SK-N-SH treated with all-trans-retinoic acid at 6 μM for 48 hours (cell line): ENCODE results near the gene BIN2.

ENCODE experiments used
- ATAC-seq: fragments of 200-7000 bp; cut with Tn5 transposase; 3 replicates; pipeline ENCODE4 v1.9.1; 2020; ENCODE audit warnings: mild to moderate bottlenecking, moderate library complexity
- ARNTL ChIP-seq: fragments of 450-650 bp; formaldehyde crosslinking; IDR thresholded peaks from 2 replicates; pipeline ENCODE4 v1.5.0; 2020; ENCODE audit warnings: low read depth, mild to moderate bottlenecking, moderate library complexity, borderline replicate concordance
- BACH2 ChIP-seq: fragments of 250-450 bp; sonication (Bioruptor Pico); IDR thresholded peaks from 2 replicates; pipeline ENCODE4 v1.9.0; 2021; ENCODE audit warnings: mild to moderate bottlenecking, borderline replicate concordance
- CSDC2 ChIP-seq: fragments of 250-450 bp; sonication (Bioruptor Pico); IDR thresholded peaks from 2 replicates; pipeline ENCODE4 v1.5.0; 2020; ENCODE audit warnings: mild to moderate bottlenecking, moderate library complexity
- CSRNP3 ChIP-seq: fragments of 250-450 bp; sonication (Bioruptor Pico); IDR thresholded peaks from 2 replicates; pipeline ENCODE4 v1.5.1; 2021; ENCODE audit warnings: mild to moderate bottlenecking, moderate library complexity
- GLIS3 ChIP-seq: fragments of 250-450 bp; sonication (Bioruptor Pico); IDR thresholded peaks from 2 replicates; pipeline ENCODE4 v1.5.0; 2020; ENCODE audit warnings: mild to moderate bottlenecking, moderate library complexity
- OSR1 ChIP-seq: fragments of 250-450 bp; sonication (Bioruptor Pico); IDR thresholded peaks from 2 replicates; pipeline ENCODE4 v1.8.0; 2022; ENCODE audit warnings: moderate library complexity, mild to moderate bottlenecking, inconsistent platforms
- PATZ1 ChIP-seq: fragments of 250-450 bp; sonication (Bioruptor Pico); IDR thresholded peaks from 2 replicates; pipeline ENCODE4 v1.8.0; 2020; ENCODE audit warnings: mild to moderate bottlenecking, moderate library complexity, borderline replicate concordance
- POU6F1 ChIP-seq: fragments of 250-450 bp; sonication (Bioruptor Pico); IDR thresholded peaks from 2 replicates; pipeline ENCODE4 v1.8.0; 2021; ENCODE audit warnings: low read depth, mild to moderate bottlenecking, moderate library complexity, borderline replicate concordance
- RARB ChIP-seq: fragments of 250-450 bp; sonication (Bioruptor Pico); IDR thresholded peaks from 2 replicates; pipeline ENCODE4 v1.8.0; 2021; ENCODE audit warnings: mild to moderate bottlenecking, moderate library complexity
- SNAI2 ChIP-seq: fragments of 250-450 bp; sonication (Bioruptor Pico); IDR thresholded peaks from 2 replicates; pipeline ENCODE4 v1.5.0; 2020; ENCODE audit warnings: mild to moderate bottlenecking, moderate library complexity
- TOX ChIP-seq: fragments of 250-450 bp; sonication (Bioruptor Pico); IDR thresholded peaks from 2 replicates; pipeline ENCODE4 v1.8.0; 2021; ENCODE audit warnings: mild to moderate bottlenecking, moderate library complexity, borderline replicate concordance
- TSHZ2 ChIP-seq: fragments of 250-450 bp; sonication (Bioruptor Pico); IDR thresholded peaks from 2 replicates; pipeline ENCODE4 v1.5.0; 2020; ENCODE audit warnings: mild to moderate bottlenecking, moderate library complexity
- ZC3H10 ChIP-seq: fragments of 250-450 bp; sonication (Bioruptor Pico); IDR thresholded peaks from 2 replicates; pipeline ENCODE4 v1.5.1; 2021; ENCODE audit warnings: mild to moderate bottlenecking, moderate library complexity
- ZFP3 ChIP-seq: fragments of 250-450 bp; sonication (Bioruptor Pico); IDR thresholded peaks from 2 replicates; pipeline ENCODE4 v1.5.0; 2020; ENCODE audit warnings: mild to moderate bottlenecking, moderate library complexity
- ZNF565 ChIP-seq: fragments of 450-650 bp; formaldehyde crosslinking; conservative IDR thresholded peaks from 2 replicates; pipeline ENCODE4 v1.5.0; 2020; ENCODE audit warnings: low read depth, mild to moderate bottlenecking, moderate library complexity
- ZNF70 ChIP-seq: fragments of 450-650 bp; formaldehyde crosslinking; IDR thresholded peaks from 2 replicates; pipeline ENCODE4 v1.5.0; 2020; ENCODE audit warnings: mild to moderate bottlenecking, moderate library complexity
- ZNF8 ChIP-seq: fragments of 450-650 bp; formaldehyde crosslinking; IDR thresholded peaks from 2 replicates; pipeline ENCODE4 v1.5.0; 2020; ENCODE audit warnings: mild to moderate bottlenecking, moderate library complexity

The BIN2 gene

GRCh38 chr12:51359851-51360250, 35.9 kb upstream of the BIN2 start:
- TF ChIP-seq SNAI2 (CRISPR knock-in tag) (no peak), POU6F1 (no peak), ARNTL (CRISPR knock-in tag) (no peak), OSR1 (no peak), ZFP3 (CRISPR knock-in tag) (no peak), BACH2 (CRISPR knock-in tag) (no peak), PATZ1 (CRISPR knock-in tag) (no peak), ZNF70 (CRISPR knock-in tag) (no peak), ZC3H10 (no peak), TOX (CRISPR knock-in tag) (no peak), CSRNP3 (CRISPR knock-in tag) (no peak), ZNF8 (CRISPR knock-in tag) (no peak), CSDC2 (CRISPR knock-in tag) (no peak), RARB (CRISPR knock-in tag) (no peak)
- ATAC-seq = no peak

GRCh38 chr12:51358496-51358895, 34.5 kb upstream of the BIN2 start:
- TF ChIP-seq PATZ1 (CRISPR knock-in tag) = no peak
- no peak for TF ChIP-seq BACH2 (CRISPR knock-in tag)
- TF ChIP-seq TSHZ2 (CRISPR knock-in tag) = no peak
- ATAC-seq = no peak

GRCh38 chr12:51357374-51358047, 33.5 kb upstream of the BIN2 start:
- ATAC-seq = no peak
- TF ChIP-seq TOX (CRISPR knock-in tag) = no peak
- no peak for TF ChIP-seq BACH2 (CRISPR knock-in tag)
- no peak for TF ChIP-seq ZFP3 (CRISPR knock-in tag)
- no peak for TF ChIP-seq ZNF70 (CRISPR knock-in tag)
- TF ChIP-seq PATZ1 (CRISPR knock-in tag) = no peak
- TF ChIP-seq CSDC2 (CRISPR knock-in tag) = no peak
- no peak for TF ChIP-seq ZNF565 (CRISPR knock-in tag)
- no peak for TF ChIP-seq OSR1
- no peak for TF ChIP-seq POU6F1
- TF ChIP-seq ZC3H10 = no peak
- no peak for TF ChIP-seq GLIS3
- TF ChIP-seq ZNF8 (CRISPR knock-in tag) = no peak
- TF ChIP-seq CSRNP3 (CRISPR knock-in tag) = no peak
- TF ChIP-seq ARNTL (CRISPR knock-in tag) = no peak
